Fibroblast of lung (primary cell): ENCODE data around the gene NAA10.

Source experiments
- CTCF ChIP-seq, 2 donors: IDR thresholded peaks in 1 of 2; conservative IDR thresholded peaks in 1 of 2; 1 replicate in 1 of 2; 2 replicates in 1 of 2; pipeline ENCODE4 v1.5.1; 2011 to 2012; ENCODE audit warnings: low read length in 2 of 2, control low read depth in 1 of 2, inconsistent platforms in 1 of 2, low read depth in 1 of 2, mild to moderate bottlenecking in 1 of 2
- EZH2 ChIP-seq: IDR thresholded peaks from 2 replicates; pipeline ENCODE4 v1.5.1; 2012; ENCODE audit warnings: low read length, control low read depth, mild to moderate bottlenecking; ENCODE audit errors: missing control alignments

- TF ChIP-seq CTCF (conservative IDR thresholded peaks at IDR 0.05 in 1 of 2, IDR thresholded peaks at IDR 0.05 in 1 of 2; ENCODE audit: low read depth in 1 of 2, low read length in 2 of 2) = no peak
- no peak for TF ChIP-seq EZH2
Observed at GRCh38 chrX:153952373-153953026, 17.7 kb upstream of the NAA10 start.
